LNCAP (cell line): Measurements from ENCODE around the gene FAM219A.
A peak's percentile ranks its signal among the peaks of the same experiment; 100 is the strongest.

Experiments used
- TF ChIP-seq, protein P1 (sequence below): fragments of 450-650 bp; IDR thresholded peaks from 2 replicates; pipeline ENCODE4 v1.5.1; 2017; ENCODE audit warnings: mild to moderate bottlenecking

FAM219A gene

DNA sequence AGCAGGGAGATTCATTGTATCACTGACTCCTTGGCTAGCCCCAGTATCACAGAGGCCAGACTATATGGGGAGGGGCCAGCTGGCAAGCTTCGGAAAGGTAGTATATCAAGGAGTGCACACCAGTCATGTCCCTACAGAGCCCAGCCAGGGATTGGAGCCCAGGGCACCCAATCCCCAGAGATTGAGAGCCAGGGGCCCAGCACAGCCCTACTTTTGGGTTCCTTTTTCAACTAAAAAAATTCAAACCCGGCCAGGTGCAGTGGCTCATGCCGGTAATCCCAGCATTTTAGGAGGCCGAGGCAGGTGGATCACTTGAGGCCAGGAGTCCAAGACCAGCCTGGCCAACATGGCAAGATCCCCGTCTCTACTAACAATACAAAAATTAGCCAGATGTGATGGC lies 76.3 kb downstream of the FAM219A start:
- TF ChIP-seq, protein P1, sequence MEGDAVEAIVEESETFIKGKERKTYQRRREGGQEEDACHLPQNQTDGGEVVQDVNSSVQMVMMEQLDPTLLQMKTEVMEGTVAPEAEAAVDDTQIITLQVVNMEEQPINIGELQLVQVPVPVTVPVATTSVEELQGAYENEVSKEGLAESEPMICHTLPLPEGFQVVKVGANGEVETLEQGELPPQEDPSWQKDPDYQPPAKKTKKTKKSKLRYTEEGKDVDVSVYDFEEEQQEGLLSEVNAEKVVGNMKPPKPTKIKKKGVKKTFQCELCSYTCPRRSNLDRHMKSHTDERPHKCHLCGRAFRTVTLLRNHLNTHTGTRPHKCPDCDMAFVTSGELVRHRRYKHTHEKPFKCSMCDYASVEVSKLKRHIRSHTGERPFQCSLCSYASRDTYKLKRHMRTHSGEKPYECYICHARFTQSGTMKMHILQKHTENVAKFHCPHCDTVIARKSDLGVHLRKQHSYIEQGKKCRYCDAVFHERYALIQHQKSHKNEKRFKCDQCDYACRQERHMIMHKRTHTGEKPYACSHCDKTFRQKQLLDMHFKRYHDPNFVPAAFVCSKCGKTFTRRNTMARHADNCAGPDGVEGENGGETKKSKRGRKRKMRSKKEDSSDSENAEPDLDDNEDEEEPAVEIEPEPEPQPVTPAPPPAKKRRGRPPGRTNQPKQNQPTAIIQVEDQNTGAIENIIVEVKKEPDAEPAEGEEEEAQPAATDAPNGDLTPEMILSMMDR, result no peak

GRCh38 chr9:34381323-34381722 lies 77.0 kb downstream of the FAM219A start:
- TF ChIP-seq, protein P1, result no peak

GRCh38 chr9:34380511-34381315 lies 77.7 kb downstream of the FAM219A start:
- TF ChIP-seq, protein P1, result no peak

GRCh38 chr9:34380034-34380510 lies 78.3 kb downstream of the FAM219A start:
- TF ChIP-seq, protein P1, result no peak

DNA sequence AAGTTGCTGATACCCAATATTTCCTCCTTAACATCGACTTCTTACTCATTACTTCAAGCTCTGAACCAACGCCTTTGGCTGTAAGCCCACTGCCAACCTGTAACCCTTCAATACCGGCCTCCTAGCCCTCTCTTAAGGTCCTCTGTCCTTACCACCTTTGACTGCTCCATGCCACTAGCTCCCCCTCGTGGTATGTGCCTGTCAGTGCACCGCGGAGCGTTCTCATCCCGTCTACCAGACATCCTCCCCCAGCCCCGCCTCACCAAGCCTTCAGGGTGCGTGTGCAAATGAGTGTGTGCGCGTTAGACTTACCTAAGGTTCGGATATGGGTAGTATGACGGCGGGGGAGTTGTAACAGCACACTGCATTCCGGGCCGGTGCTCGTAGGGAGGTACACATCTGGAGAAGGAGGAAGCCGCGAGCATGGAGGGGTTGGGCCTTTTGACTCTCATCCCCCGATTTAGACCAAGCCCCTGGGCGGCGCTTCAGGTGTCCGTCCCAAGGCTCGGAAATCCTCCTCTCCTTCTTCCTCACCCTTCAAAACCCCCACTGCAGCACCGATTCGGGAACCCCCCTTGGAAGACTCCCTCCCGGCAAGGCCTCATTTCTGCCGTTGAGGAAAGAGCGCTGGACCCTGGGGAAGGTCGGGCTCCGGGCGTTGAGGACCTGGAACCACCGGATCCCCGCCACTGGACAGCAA lies 78.9 kb downstream of the FAM219A start:
- TF ChIP-seq, protein P1, result peak; percentile 98

- TF ChIP-seq, protein P1, result no peak
Observed at GRCh38 chr9:34378376-34379060, 79.9 kb downstream of the FAM219A start.

GRCh38 chr9:34377404-34377746 lies 81.0 kb downstream of the FAM219A start:
- TF ChIP-seq, protein P1, result no peak
